K562 (cell line): ENCODE data around the gene ATRIP. TPM values are rescaled to one million over a fixed set of nuclear protein-coding genes. Genes with fewer than 3 reads are reported as not detected.

Experiments used
- BDP1 ChIP-seq: IDR thresholded peaks from 3 replicates; pipeline ENCODE4 v1.6.1; 2011; ENCODE audit not compliant: insufficient read length, insufficient read depth
- CBX5 ChIP-seq: IDR thresholded peaks from 2 replicates; pipeline ENCODE4 v1.6.1; 2014; ENCODE audit warnings: low read depth, borderline replicate concordance
- CEBPB ChIP-seq: fragments of 450-650 bp; IDR thresholded peaks from 2 replicates; pipeline ENCODE4 v1.6.1; 2016; ENCODE audit warnings: missing genetic modification characterization, missing compliant biosample characterization
- CREM ChIP-seq: IDR thresholded peaks from 2 replicates; pipeline ENCODE4 v1.6.1; 2014; ENCODE audit warnings: antibody characterized with exemption, low read depth
- E2F6 ChIP-seq, 2 experiments: IDR thresholded peaks; 2 replicates each; pipeline ENCODE4 v1.6.1; 2011; ENCODE audit warnings: borderline replicate concordance in 1 of 2, control low read depth in 1 of 2, low read depth in 1 of 2, low read length in 1 of 2, mild to moderate bottlenecking in 1 of 2, mixed read lengths in 1 of 2, moderate library complexity in 1 of 2; ENCODE audit not compliant: insufficient read depth in 1 of 2, insufficient read length in 1 of 2, poor library complexity in 1 of 2, severe bottlenecking in 1 of 2; ENCODE audit errors: extremely low read depth in 1 of 2
- FOXA3 ChIP-seq, 2 experiments: fragments of 450-650 bp in 1 of 2; sonication (generic) in 1 of 2; formaldehyde crosslinking; IDR thresholded peaks in 1 of 2; conservative IDR thresholded peaks in 1 of 2; 2 replicates each; pipeline versions ENCODE4 v1.4.0 to v1.8.0; 2020 to 2022; ENCODE audit warnings: mild to moderate bottlenecking in 2 of 2, missing genetic modification reagents in 1 of 2
- HDAC3 ChIP-seq: fragments of 450-650 bp; IDR thresholded peaks from 2 replicates; pipeline ENCODE4 v1.6.1; 2018; ENCODE audit warnings: borderline replicate concordance, mild to moderate bottlenecking, moderate library complexity; ENCODE audit not compliant: partially characterized antibody
- KDM2B ChIP-seq: fragments of 250-450 bp; sonication (Bioruptor Pico); IDR thresholded peaks from 2 replicates; pipeline ENCODE4 v1.8.0; 2021; ENCODE audit warnings: mild to moderate bottlenecking, moderate library complexity
- KDM4B ChIP-seq, 2 experiments: fragments of 450-650 bp in 1 of 2; sonication (generic) in 1 of 2; IDR thresholded peaks; 2 replicates each; pipeline ENCODE4 v1.6.1; 2016 to 2017; ENCODE audit warnings: borderline replicate concordance in 2 of 2, antibody characterized with exemption in 1 of 2, low read depth in 1 of 2, mild to moderate bottlenecking in 1 of 2
- KLF6 ChIP-seq: fragments of 250-450 bp; sonication (Bioruptor Pico); IDR thresholded peaks from 2 replicates; pipeline ENCODE4 v1.4.0; 2020; ENCODE audit warnings: mild to moderate bottlenecking, moderate library complexity, borderline replicate concordance
- L3MBTL2 ChIP-seq: fragments of 450-650 bp; IDR thresholded peaks from 2 replicates; pipeline ENCODE4 v1.6.1; 2016; ENCODE audit warnings: mild to moderate bottlenecking, moderate library complexity
- MYC ChIP-seq, 2 experiments: fragments of 250-450 bp in 1 of 2; sonication (Bioruptor Pico) in 1 of 2; IDR thresholded peaks; 2 replicates each; pipeline versions ENCODE4 v1.5.1 to v1.6.1; 2012 to 2021; ENCODE audit warnings: low read depth in 2 of 2, borderline replicate concordance in 1 of 2, improper control_type of control experiment in 1 of 2, low read length in 1 of 2, mild to moderate bottlenecking in 1 of 2, moderate library complexity in 1 of 2
- NCOR1 ChIP-seq: fragments of 450-650 bp; IDR thresholded peaks from 2 replicates; pipeline ENCODE4 v1.6.1; 2016; ENCODE audit warnings: mild to moderate bottlenecking, moderate library complexity
- NFIC ChIP-seq: fragments of 450-650 bp; IDR thresholded peaks from 2 replicates; pipeline ENCODE4 v1.6.1; 2017; ENCODE audit warnings: mild to moderate bottlenecking, inconsistent platforms
- SMARCA5 ChIP-seq: fragments of 450-650 bp; IDR thresholded peaks from 2 replicates; pipeline ENCODE4 v1.6.1; 2016
- SRSF3 ChIP-seq: fragments of 200-400 bp; formaldehyde crosslinking; IDR thresholded peaks from 2 replicates; pipeline ENCODE4 v1.6.1; 2016; ENCODE audit warnings: mild to moderate bottlenecking, low read length, moderate library complexity; ENCODE audit not compliant: insufficient read depth
- TAF7 ChIP-seq: fragments of 450-650 bp; IDR thresholded peaks from 2 replicates; pipeline ENCODE4 v1.6.1; 2016; ENCODE audit warnings: missing genetic modification characterization, missing compliant biosample characterization
- TARDBP ChIP-seq: fragments of 450-650 bp; IDR thresholded peaks from 2 replicates; pipeline ENCODE4 v1.6.1; 2016
- ZNF133 ChIP-seq: fragments of 250-450 bp; sonication (Bioruptor Pico); IDR thresholded peaks from 2 replicates; pipeline ENCODE4 v1.4.0; 2020; ENCODE audit warnings: mild to moderate bottlenecking
- ZNF165 ChIP-seq: fragments of 250-450 bp; sonication (Bioruptor Pico); IDR thresholded peaks from 2 replicates; pipeline ENCODE4 v1.4.0; 2020; ENCODE audit warnings: borderline replicate concordance
- ZNF277 ChIP-seq: fragments of 250-450 bp; sonication (Bioruptor Pico); IDR thresholded peaks from 2 replicates; pipeline ENCODE4 v1.8.0; 2022; ENCODE audit warnings: inconsistent platforms, mild to moderate bottlenecking, moderate library complexity, borderline replicate concordance
- ZNF324 ChIP-seq: fragments of 250-450 bp; sonication (Bioruptor Pico); IDR thresholded peaks from 2 replicates; pipeline ENCODE4 v1.4.0; 2020; ENCODE audit warnings: mild to moderate bottlenecking
- ZNF431 ChIP-seq: sonication (generic); formaldehyde crosslinking; IDR thresholded peaks from 2 replicates; pipeline ENCODE4 v1.8.0; 2022; ENCODE audit warnings: mild to moderate bottlenecking, missing genetic modification reagents
- ZNF584 ChIP-seq: fragments of 200-800 bp; sonication (Bioruptor generic); IDR thresholded peaks from 2 replicates; pipeline ENCODE4 v1.6.1; 2016; ENCODE audit warnings: low read depth, mild to moderate bottlenecking, missing genetic modification characterization, missing compliant biosample characterization
- ZNF740 ChIP-seq, 3 experiments: fragments of 200-800 bp in 1 of 3; sonication (Bioruptor generic) in 1 of 3; sonication (generic) in 1 of 3; formaldehyde crosslinking in 1 of 3; IDR thresholded peaks; 2 replicates each; pipeline versions ENCODE4 v1.6.1 to v1.8.0; 2016 to 2022; ENCODE audit warnings: mild to moderate bottlenecking in 2 of 3, missing compliant biosample characterization in 2 of 3, missing genetic modification characterization in 2 of 3, missing genetic modification reagents in 1 of 3
- polyA plus RNA-seq, 8 experiments: library from polyadenylated mRNA; depleted of rRNA in 4 of 8; stranded (reverse) in 5 of 8; unstranded in 3 of 8; fragments of >200 nt; fragmentation: Nextera tagmentation in 2 of 8; fragmentation: Illumina TruSeq in 1 of 8; extraction: Ambion mirVana in 2 of 8; extraction: Trizol in 1 of 8; gene quantifications; 2 replicates each; pipeline versions ENCODE4 v1.2.1 to v1.2.3, GENCODE V29; 2011 to 2014; ENCODE audit warnings: inconsistent platforms in 1 of 8, missing spikeins in 1 of 8
- total RNA-seq, 7 experiments: library from RNA; depleted of rRNA in 6 of 7; stranded (reverse); fragments of >200 nt in 6 of 7; fragmentation: Illumina TruSeq in 2 of 7; extraction: Trizol in 2 of 7; gene quantifications; 2 replicates each; pipeline versions ENCODE4 v1.2.1 to v1.2.3, GENCODE V29; 2011 to 2021; ENCODE audit warnings: low replicate concordance in 1 of 7

ATRIP gene
- total and polyA plus RNA-seq, 9 of the 15 experiments (the other 6 are each of a cell fraction or from before 2014, with no cell fraction given), result 1.7 to 15.7 (median 10.5) TPM

GRCh38 chr3:48472923-48473616 is 26.5 kb downstream of the ATRIP start (continued):
- no peak for TF ChIP-seq HDAC3
- no peak for TF ChIP-seq SRSF3
- no peak for TF ChIP-seq KDM4B (IDR thresholded peaks at IDR 0.05; ENCODE audit: borderline replicate concordance in 2 of 2, low read depth in 1 of 2)
- peak; percentile 74 for TF ChIP-seq MYC (IDR thresholded peaks at IDR 0.05; ENCODE audit: low read depth, low read length)
- no peak for TF ChIP-seq MYC (CRISPR knock-in tag; IDR thresholded peaks at IDR 0.05; ENCODE audit: borderline replicate concordance, low read depth)
- peak in 1 of 2 experiments; percentile 40 for TF ChIP-seq E2F6 (IDR thresholded peaks at IDR 0.05; ENCODE audit: borderline replicate concordance in 1 of 2, extremely low read depth in 1 of 2, insufficient read depth in 1 of 2, insufficient read length in 1 of 2, low read depth in 1 of 2, low read length in 1 of 2, poor library complexity in 1 of 2, severe bottlenecking in 1 of 2)
- TF ChIP-seq FOXA3 (CRISPR knock-in tag; conservative IDR thresholded peaks at IDR 0.05 in 1 of 2, IDR thresholded peaks at IDR 0.05 in 1 of 2), result no peak
- TF ChIP-seq KLF6, result no peak
- no peak for TF ChIP-seq ZNF133 (CRISPR knock-in tag)
- 0 out of 2 replicates have a peak, but pooled peaks have one; percentile 20 for TF ChIP-seq SMARCA5
- TF ChIP-seq ZNF324 (CRISPR knock-in tag), result no peak
- TF ChIP-seq CBX5, result no peak
- TF ChIP-seq NFIC, result peak; percentile 79
- peak; percentile 90 for TF ChIP-seq CREM
- TF ChIP-seq ZNF740 (CRISPR knock-in tag; IDR thresholded peaks at IDR 0.05), result no peak
- TF ChIP-seq ZNF740 (tag; IDR thresholded peaks at IDR 0.05), result no peak
- TF ChIP-seq TARDBP, result no peak
- no peak for TF ChIP-seq KDM2B (CRISPR knock-in tag)
- no peak for TF ChIP-seq BDP1
- 0 out of 2 replicates have a peak, but pooled peaks have one; percentile 23 for TF ChIP-seq NCOR1
- TF ChIP-seq ZNF431 (CRISPR knock-in tag), result no peak
- TF ChIP-seq CEBPB, result no peak
- TF ChIP-seq ZNF165 (CRISPR knock-in tag), result no peak
- TF ChIP-seq TAF7, result no peak
- TF ChIP-seq ZNF584 (CRISPR knock-in tag), result no peak
- no peak for TF ChIP-seq ZNF277 (CRISPR knock-in tag)
- no peak; the same call in none of the 2 replicates for TF ChIP-seq L3MBTL2
